ENCODE results near the gene EMILIN3.

The EMILIN3 gene

GRCh38 chr20:41406353-41406752 is 39.7 kb upstream of the EMILIN3 start:
- H3K9ac ChIP-seq (ENCODE audit: low read length): no peak overlapping the region

DNA sequence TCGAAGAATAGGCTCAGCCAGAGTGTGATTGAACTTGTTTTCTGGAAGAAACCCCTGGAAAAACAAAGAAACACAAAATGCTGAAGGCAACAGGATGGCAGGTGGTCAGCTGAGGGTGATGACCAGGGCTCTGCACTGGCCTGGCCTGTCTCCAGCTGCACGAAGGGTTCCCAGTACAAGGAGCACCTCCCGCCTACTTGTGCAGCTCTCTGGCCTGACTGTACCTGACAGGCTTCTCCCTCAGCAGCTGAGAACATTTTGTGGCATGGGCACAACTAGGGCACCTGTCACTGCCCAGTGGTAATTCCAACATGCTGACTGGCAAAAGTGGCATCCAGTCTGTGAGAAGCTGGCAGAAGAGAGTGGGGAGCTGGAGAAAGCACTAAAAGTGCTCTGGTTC is 38.8 kb upstream of the EMILIN3 start:
- TF ChIP-seq, protein P1, sequence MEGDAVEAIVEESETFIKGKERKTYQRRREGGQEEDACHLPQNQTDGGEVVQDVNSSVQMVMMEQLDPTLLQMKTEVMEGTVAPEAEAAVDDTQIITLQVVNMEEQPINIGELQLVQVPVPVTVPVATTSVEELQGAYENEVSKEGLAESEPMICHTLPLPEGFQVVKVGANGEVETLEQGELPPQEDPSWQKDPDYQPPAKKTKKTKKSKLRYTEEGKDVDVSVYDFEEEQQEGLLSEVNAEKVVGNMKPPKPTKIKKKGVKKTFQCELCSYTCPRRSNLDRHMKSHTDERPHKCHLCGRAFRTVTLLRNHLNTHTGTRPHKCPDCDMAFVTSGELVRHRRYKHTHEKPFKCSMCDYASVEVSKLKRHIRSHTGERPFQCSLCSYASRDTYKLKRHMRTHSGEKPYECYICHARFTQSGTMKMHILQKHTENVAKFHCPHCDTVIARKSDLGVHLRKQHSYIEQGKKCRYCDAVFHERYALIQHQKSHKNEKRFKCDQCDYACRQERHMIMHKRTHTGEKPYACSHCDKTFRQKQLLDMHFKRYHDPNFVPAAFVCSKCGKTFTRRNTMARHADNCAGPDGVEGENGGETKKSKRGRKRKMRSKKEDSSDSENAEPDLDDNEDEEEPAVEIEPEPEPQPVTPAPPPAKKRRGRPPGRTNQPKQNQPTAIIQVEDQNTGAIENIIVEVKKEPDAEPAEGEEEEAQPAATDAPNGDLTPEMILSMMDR (IDR thresholded peaks at IDR 0.05; ENCODE audit: insufficient read depth, low read length, poor library complexity, severe bottlenecking): no peak
- no peak for TF ChIP-seq EZH2phosphoT487 (conservative IDR thresholded peaks at IDR 0.05; ENCODE audit: low read length)
- H2AFZ ChIP-seq (ENCODE audit: low read depth, low read length, severe bottlenecking): no peak overlapping the region
- H3K4me3 ChIP-seq (ENCODE audit: insufficient read depth, low read length, poor library complexity, severe bottlenecking): no peak overlapping the region
- no peak overlapping the region for H3K4me2 ChIP-seq (ENCODE audit: low read depth, low read length, poor library complexity, severe bottlenecking)
- no peaks in the 10 kb centered on the region for H3K36me3 ChIP-seq (ENCODE audit: low read length)
- H3K27me3 ChIP-seq (ENCODE audit: low read length): no peaks in the 10 kb centered on the region
- H3F3A ChIP-seq (ENCODE audit: insufficient read depth): no peaks in the 10 kb centered on the region
- H3K27ac ChIP-seq (ENCODE audit: low read depth, low read length): no peak overlapping the region
- no peaks in the 10 kb centered on the region for H3K9me2 ChIP-seq (replicated peaks; ENCODE audit: insufficient read depth, low read length)
- no peaks in the 10 kb centered on the region for H3K9me3 ChIP-seq (ENCODE audit: insufficient read depth, low read length)
- H3K79me2 ChIP-seq (ENCODE audit: insufficient read depth, low read length): no peaks in the 10 kb centered on the region
- H4K20me1 ChIP-seq (ENCODE audit: low read depth, low read length): no peaks in the 10 kb centered on the region
- H3K9ac ChIP-seq (ENCODE audit: low read length): no peak overlapping the region

More at GRCh38 chr20:41406353-41406752, 39.7 kb upstream of the EMILIN3 start:
- H3K9me2 ChIP-seq (replicated peaks; ENCODE audit: insufficient read depth, low read length): no peaks in the 10 kb centered on the region
- no peak overlapping the region for H2AFZ ChIP-seq (ENCODE audit: low read depth, low read length, severe bottlenecking)
- no peaks in the 10 kb centered on the region for H3K27me3 ChIP-seq (ENCODE audit: low read length)
- TF ChIP-seq, protein P1 (IDR thresholded peaks at IDR 0.05; ENCODE audit: insufficient read depth, low read length, poor library complexity, severe bottlenecking): no peak
- TF ChIP-seq EZH2phosphoT487 (conservative IDR thresholded peaks at IDR 0.05; ENCODE audit: low read length): no peak
- H3K79me2 ChIP-seq (ENCODE audit: insufficient read depth, low read length): no peaks in the 10 kb centered on the region
- H3K27ac ChIP-seq (ENCODE audit: low read depth, low read length): no peak overlapping the region
- no peak overlapping the region for H3K4me2 ChIP-seq (ENCODE audit: low read depth, low read length, poor library complexity, severe bottlenecking)
- H3F3A ChIP-seq (ENCODE audit: insufficient read depth): no peaks in the 10 kb centered on the region
- no peaks in the 10 kb centered on the region for H3K9me3 ChIP-seq (ENCODE audit: insufficient read depth, low read length)
- H4K20me1 ChIP-seq (ENCODE audit: low read depth, low read length): no peaks in the 10 kb centered on the region
- H3K36me3 ChIP-seq (ENCODE audit: low read length): no peaks in the 10 kb centered on the region
- no peak overlapping the region for H3K4me3 ChIP-seq (ENCODE audit: insufficient read depth, low read length, poor library complexity, severe bottlenecking)

GRCh38 chr20:41403604-41404003 is 37.0 kb upstream of the EMILIN3 start:
- Histone ChIP-seq H3K27ac (ENCODE audit: low read depth, low read length) (no peak overlapping the region), H2AFZ (ENCODE audit: low read depth, low read length, severe bottlenecking) (no peak overlapping the region), H3K36me3 (ENCODE audit: low read length) (no peaks in the 10 kb centered on the region), H3K9me3 (ENCODE audit: insufficient read depth, low read length) (no peaks in the 10 kb centered on the region), H3K4me2 (ENCODE audit: low read depth, low read length, poor library complexity, severe bottlenecking) (no peak overlapping the region), H3K79me2 (ENCODE audit: insufficient read depth, low read length) (no peaks in the 10 kb centered on the region), H3K9me2 (replicated peaks; ENCODE audit: insufficient read depth, low read length) (no peaks in the 10 kb centered on the region), H3K9ac (ENCODE audit: low read length) (no peak overlapping the region), H4K20me1 (ENCODE audit: low read depth, low read length) (no peaks in the 10 kb centered on the region), H3K4me3 (ENCODE audit: insufficient read depth, low read length, poor library complexity, severe bottlenecking) (no peak overlapping the region), H3F3A (ENCODE audit: insufficient read depth) (no peaks in the 10 kb centered on the region), H3K27me3 (ENCODE audit: low read length) (no peaks in the 10 kb centered on the region)
- no peak for TF ChIP-seq EZH2phosphoT487 (conservative IDR thresholded peaks at IDR 0.05; ENCODE audit: low read length)
- TF ChIP-seq, protein P1 (IDR thresholded peaks at IDR 0.05; ENCODE audit: insufficient read depth, low read length, poor library complexity, severe bottlenecking): no peak

All from SU-DHL-6 (cell line).